Ovary (tissue), 9 donors: ENCODE measurements around the gene GHR. TPM values are rescaled to one million over a fixed set of nuclear protein-coding genes. Genes with fewer than 3 reads are reported as not detected.

Experiments used
- DNase-seq, 5 donors: peaks; one replicate each; pipeline ENCODE4 v3.0.0-alpha.2; 2019 to 2020
- H3K27ac ChIP-seq, 2 donors: fragments of 200-600 bp; one replicate each; pipeline versions ENCODE4 v1.5.1 to v1.8.0; 2019 to 2022
- H3K27me3 ChIP-seq: fragments of 200-600 bp; one replicate; pipeline ENCODE4 v1.8.0; 2022
- H3K36me3 ChIP-seq: fragments of 200-600 bp; sonication (generic); one replicate; pipeline ENCODE4 v1.5.1; 2019
- H3K4me1 ChIP-seq: one replicate; pipeline ENCODE4 v1.8.1; 2013; ENCODE audit warnings: mild to moderate bottlenecking, moderate library complexity; ENCODE audit not compliant: insufficient read depth
- H3K4me3 ChIP-seq: fragments of 200-600 bp; sonication (generic); one replicate; pipeline ENCODE4 v1.5.1; 2017
- H3K9me3 ChIP-seq, 2 donors: fragments of 200-600 bp in 1 of 2; sonication (generic) in 1 of 2; one replicate each; pipeline versions ENCODE4 v1.5.1 to v1.8.1; 2013 to 2019; ENCODE audit warnings: mild to moderate bottlenecking in 1 of 2, moderate library complexity in 1 of 2
- CTCF ChIP-seq, 3 donors: fragments of 450-650 bp in 2 of 3; fragments of 200-600 bp in 1 of 3; IDR thresholded peaks; one replicate each; pipeline versions ENCODE4 v1.5.1 to v1.8.0; 2016 to 2022; ENCODE audit warnings: antibody characterized with exemption in 3 of 3, mild to moderate bottlenecking in 1 of 3
- EP300 ChIP-seq: sonication (generic); formaldehyde crosslinking; IDR thresholded peaks from one replicate; pipeline ENCODE4 v1.6.1; 2017; ENCODE audit warnings: antibody characterized with exemption
- POLR2A ChIP-seq: fragments of 450-650 bp; IDR thresholded peaks from one replicate; pipeline ENCODE4 v1.6.1; 2017; ENCODE audit warnings: antibody characterized with exemption, mild to moderate bottlenecking, moderate library complexity
- WGBS, 3 donors: extraction: QIAGEN DNeasy Blood & Tissue Kit in 1 of 3; methylation state at CpG; one replicate each; pipeline versions ENCODE4 v1.1.5 to v1.1.7; 2013 to 2017; 5-methylcytosine and 5-hydroxymethylcytosine counted together
- intact Hi-C, 4 donors: fragments of 100-400 bp; cut with DNase I; formaldehyde crosslinking; loops; one replicate each; pipeline versions ENCODE4 v1.11.0 to v1.15.1; 2022 to 2023
- polyA plus RNA-seq, 2 donors: library from polyadenylated mRNA; stranded (reverse); fragments of 200-250 nt in 1 of 2; fragments of 350-450 nt in 1 of 2; fragmentation: Illumina TruSeq in 1 of 2; extraction: RNeasy Lipid Tissue Mini Kit (QIAGEN cat#74804) in 1 of 2; gene quantifications; one replicate each; pipeline ENCODE4 v1.2.3, GENCODE V29; 2013 to 2014
- total RNA-seq, 7 donors: library from RNA; depleted of rRNA in 2 of 7; stranded (reverse); fragments of >200 nt in 2 of 7; fragmentation: NEBNext Ultra II Directional in 3 of 7; extraction: Animal tissue kit (Norgen Biotek cat#: 25700) in 3 of 7; gene quantifications; one replicate each; pipeline versions ENCODE4 v1.1.0 to v1.2.4, GENCODE V29; 2016 to 2023
- donor health status: DM: no; HTN: no; CAD: no; lungs with moderate emphysema.
- donor health status: DM: no; HTN: no; CAD: no.
- donor health status: Bipolar disorder and iron deficiency.
- donor health status: DM: yes; HTN: yes; CAD: no.
- donor health status: DM: no; HTN: no; CAD: no.
- donor health status: DM: yes; HTN: yes; CAD: no.

Gene GHR
- total and polyA plus RNA-seq, 9 donors = 4.3 to 17.4 (median 7.0) TPM

GRCh38 chr5:42487077-42487476, 63.8 kb downstream of the GHR start:
- H3K9me3 ChIP-seq = no peaks in the 10 kb centered on the region
- peaks cover 6% of the 10 kb centered on the region for H3K4me1 ChIP-seq
- intact Hi-C loops = no loop called here

DNA sequence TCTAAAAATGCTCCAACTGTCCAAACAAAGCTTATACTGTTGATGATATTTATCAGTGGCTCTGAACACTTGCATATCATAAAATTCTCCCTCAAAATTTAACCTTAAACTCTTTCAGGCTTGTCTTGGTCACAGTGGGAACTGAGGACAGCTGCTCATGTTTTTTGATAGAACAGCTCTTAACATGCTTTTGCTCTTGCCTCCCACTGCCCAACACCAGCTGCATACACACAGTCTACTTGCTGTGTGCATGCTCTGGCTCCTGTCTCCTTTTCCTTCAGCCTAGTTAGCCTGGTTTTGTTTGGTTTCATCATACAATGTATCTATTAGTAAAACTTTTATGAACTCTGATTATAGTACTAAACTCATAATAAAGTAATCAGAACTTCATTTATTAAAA, 64.6 kb downstream of the GHR start:
- H3K4me3 ChIP-seq = no peak overlapping the region
- H3K27me3 ChIP-seq = no peaks in the 10 kb centered on the region
- no peaks in the 10 kb centered on the region for H3K9me3 ChIP-seq
- no peak overlapping the region for H3K27ac ChIP-seq
- DNase-seq = no peak
- TF ChIP-seq CTCF (IDR thresholded peaks at IDR 0.05) (no peak), POLR2A (no peak), EP300 (no peak)
- intact Hi-C loops = no loop called here
- peaks cover 6% of the 10 kb centered on the region for H3K4me1 ChIP-seq
- H3K36me3 ChIP-seq = no peaks in the 10 kb centered on the region

More at GRCh38 chr5:42487077-42487476, 63.8 kb downstream of the GHR start:
- 93 to 95% (median 94%) methylated on average over 3 of the region's 3 CpGs for WGBS, 3 donors
- no peak for TF ChIP-seq EP300
- no peak for TF ChIP-seq CTCF (IDR thresholded peaks at IDR 0.05)
- TF ChIP-seq POLR2A = no peak
- Histone ChIP-seq H3K36me3 (no peaks in the 10 kb centered on the region), H3K27me3 (no peaks in the 10 kb centered on the region), H3K27ac (no peak overlapping the region), H3K4me3 (no peak overlapping the region)
- no peak for DNase-seq

DNA sequence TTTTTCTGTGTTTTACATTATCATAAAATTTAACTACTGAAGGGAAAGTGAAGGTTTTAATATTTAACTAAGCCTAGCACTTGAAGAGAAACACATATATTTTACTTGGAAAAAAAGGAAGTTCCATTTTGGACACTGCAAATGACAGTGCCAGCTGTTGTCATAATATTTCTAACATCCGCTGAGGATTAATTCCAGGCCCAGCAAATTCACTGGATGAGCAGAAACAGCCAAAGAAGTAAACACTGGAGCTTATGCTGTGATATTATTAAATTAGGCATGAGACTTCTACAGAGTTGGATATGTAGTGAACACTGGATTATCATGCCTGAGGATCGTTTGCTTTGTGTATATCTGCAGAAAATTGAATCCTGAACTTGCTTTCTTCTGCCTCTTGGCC, 67.6 kb downstream of the GHR start:
- Histone ChIP-seq H3K4me3 (no peak overlapping the region), H3K4me1 (peaks cover 4% of the 10 kb centered on the region), H3K9me3 (no peaks in the 10 kb centered on the region), H3K36me3 (no peaks in the 10 kb centered on the region), H3K27ac (no peak overlapping the region), H3K27me3 (no peaks in the 10 kb centered on the region)
- no peak for DNase-seq
- 50 to 67% (median 64%) methylated on average over 2 of the region's 2 CpGs for WGBS, 3 donors
- TF ChIP-seq CTCF (IDR thresholded peaks at IDR 0.05) = no peak
- no peak for TF ChIP-seq EP300
- no peak for TF ChIP-seq POLR2A
- intact Hi-C loops = no loop called here

DNA sequence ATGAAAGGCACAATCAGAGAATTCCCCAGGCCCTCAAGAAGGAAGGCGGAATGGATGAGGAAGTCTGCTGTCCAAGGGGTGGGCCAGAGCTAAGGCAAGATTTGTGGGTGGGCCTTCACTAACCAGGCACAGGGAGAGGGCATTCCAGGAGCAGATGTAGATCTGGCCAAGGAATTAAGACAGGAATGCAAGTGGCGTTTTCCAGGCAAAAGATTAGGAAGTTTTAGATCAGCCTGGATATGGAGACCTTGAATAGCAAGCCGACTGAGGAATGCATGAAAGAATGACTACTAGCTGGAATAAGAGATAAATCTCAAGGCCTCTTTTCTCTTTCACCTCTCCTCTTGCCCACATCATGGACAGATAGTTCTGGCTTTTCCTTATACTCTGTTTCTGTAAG, 68.5 kb downstream of the GHR start:
- Histone ChIP-seq H3K4me1 (peaks cover 4% of the 10 kb centered on the region), H3K27me3 (no peaks in the 10 kb centered on the region), H3K4me3 (no peak overlapping the region), H3K9me3 (no peaks in the 10 kb centered on the region), H3K27ac (no peak overlapping the region), H3K36me3 (no peaks in the 10 kb centered on the region)
- DNase-seq = no peak
- WGBS, 3 donors = 24 to 41% (median 35%) methylated on average over 3 of the region's 3 CpGs
- intact Hi-C loops = no loop called here
- TF ChIP-seq EP300 = no peak
- TF ChIP-seq POLR2A = no peak
- TF ChIP-seq CTCF (IDR thresholded peaks at IDR 0.05) = no peak

GRCh38 chr5:42492974-42493373, 69.7 kb downstream of the GHR start:
- Histone ChIP-seq H3K27me3 (no peaks in the 10 kb centered on the region), H3K9me3 (no peaks in the 10 kb centered on the region), H3K4me3 (no peak overlapping the region), H3K36me3 (no peaks in the 10 kb centered on the region), H3K27ac (no peak overlapping the region), H3K4me1 (peaks cover 4% of the 10 kb centered on the region)
- TF ChIP-seq POLR2A = no peak
- TF ChIP-seq CTCF (IDR thresholded peaks at IDR 0.05) = no peak
- no peak for TF ChIP-seq EP300
- intact Hi-C loops = no loop called here
- DNase-seq = no peak
- 32 to 51% (median 44%) methylated on average over 3 of the region's 3 CpGs for WGBS, 3 donors
